Uterus (tissue), 4 donors: ENCODE measurements around the gene HCK. TPM values are rescaled to one million over a fixed set of nuclear protein-coding genes. Genes with fewer than 3 reads are reported as not detected.
A peak's percentile ranks its signal among the peaks of the same experiment; 100 is the strongest.

Experiments
- DNase-seq, 2 donors: peaks; one replicate each; pipeline ENCODE4 v3.0.0-alpha.2; 2019 to 2020
- H3K27ac ChIP-seq, 2 donors: fragments of 200-600 bp; sonication (generic); 1 replicate in 1 of 2; 2 replicates in 1 of 2; pipeline ENCODE4 v1.5.1; 2016 to 2018
- H3K27me3 ChIP-seq, 2 donors: fragments of 200-600 bp; sonication (generic); one replicate each; pipeline ENCODE4 v1.5.1; 2018 to 2019; ENCODE audit warnings: control low read depth in 1 of 2
- H3K36me3 ChIP-seq, 2 donors: fragments of 200-600 bp; sonication (generic); one replicate each; pipeline ENCODE4 v1.5.1; 2019; ENCODE audit warnings: control low read depth in 1 of 2
- H3K4me1 ChIP-seq, 2 donors: fragments of 200-600 bp; sonication (generic); one replicate each; pipeline ENCODE4 v1.5.1; 2018 to 2019; ENCODE audit warnings: control low read depth in 1 of 2
- H3K4me3 ChIP-seq, 2 donors: fragments of 200-600 bp; sonication (generic); 1 replicate in 1 of 2; 2 replicates in 1 of 2; pipeline ENCODE4 v1.5.1; 2018 to 2019; ENCODE audit warnings: mild to moderate bottlenecking in 1 of 2
- H3K9me3 ChIP-seq, 2 donors: fragments of 200-600 bp; sonication (generic); one replicate each; pipeline ENCODE4 v1.5.1; 2019; ENCODE audit warnings: control low read depth in 1 of 2
- CTCF ChIP-seq, 4 experiments: fragments of 200-600 bp in 2 of 4; fragments of 450-650 bp in 2 of 4; sonication (generic) in 2 of 4; IDR thresholded peaks; one replicate each; pipeline ENCODE4 v1.5.1; 2016 to 2019; ENCODE audit warnings: antibody characterized with exemption in 4 of 4, mild to moderate bottlenecking in 2 of 4, moderate library complexity in 1 of 4
- POLR2A ChIP-seq, 2 donors: fragments of 450-650 bp; IDR thresholded peaks; one replicate each; pipeline ENCODE4 v1.6.1; 2016; ENCODE audit warnings: antibody characterized with exemption in 2 of 2, mild to moderate bottlenecking in 1 of 2, moderate library complexity in 1 of 2
- intact Hi-C: fragments of 100-400 bp; cut with DNase I; formaldehyde crosslinking; loops from one replicate; pipeline ENCODE4 v1.15.1; 2023; ENCODE audit warnings: low total_unique reads
- small RNA-seq: library from RNA; depleted of rRNA; stranded (forward); fragments of <200 nt; gene quantifications from one replicate; pipeline ENCODE3, GENCODE V24; 2016
- total RNA-seq, 4 donors: library from RNA; depleted of rRNA in 3 of 4; stranded (reverse); fragments of >200 nt in 3 of 4; gene quantifications; one replicate each; pipeline versions ENCODE4 v1.1.0 to v1.2.4, GENCODE V29; 2014 to 2023
- donor health status: DM: yes; HTN: yes; CAD: no.

HCK gene
- total RNA-seq, 4 donors from 2014 or later = 1.3 to 7.0 (median 4.1) TPM

- Histone ChIP-seq H3K36me3 (no peaks in the 10 kb centered on the region), H3K4me1 (no peaks in the 10 kb centered on the region), H3K9me3 (no peaks in the 10 kb centered on the region), H3K4me3 (no peak overlapping the region), H3K27ac (no peak overlapping the region), H3K27me3 (no peaks in the 10 kb centered on the region)
- no peak for TF ChIP-seq CTCF (IDR thresholded peaks at IDR 0.05)
- TF ChIP-seq POLR2A (IDR thresholded peaks at IDR 0.05) = no peak
- no peak for DNase-seq
- intact Hi-C loops = no loop called here
Measured at GRCh38 chr20:32150291-32150848, 98.3 kb downstream of the HCK start.

Small RNAs within 50 kb of the gene (small RNA-seq; reads per million reads assigned to genes)
- gene RNA5SP481 = 0.91 reads per million, percentile 43 among the genes with 10 or more reads in this experiment
- 0.24 reads per million for gene RNA5SP482

Other genes with a start within 250 kb of the HCK start
- gene MYLK2, start 232.9 kb upstream of the HCK start, total RNA-seq = under 1 TPM in 2 of 4 donors, not detected in 2; 0.21 to 0.69 TPM
- 1 to 10 TPM in 2 of 4 donors, not detected in 2; 5.4 to 6.2 TPM for gene FOXS1, start 206.6 kb upstream of the HCK start, total RNA-seq
- gene DUSP15, start 181.7 kb upstream of the HCK start, total RNA-seq = 10 to 100 TPM in 1 of 4 donors, 1 to 10 TPM in 2, not detected in 1; 1.6 to 45.6 (median 8.8) TPM
- 1 to 10 TPM in 1 of 4 donors, under 1 TPM in 2, not detected in 1; under 0.01 to 2.9 (median 0.91) TPM for gene TTLL9, start 181.6 kb upstream of the HCK start, total RNA-seq
- 100 to 1,000 TPM in 1 of 4 donors, 10 to 100 TPM in 1, 1 to 10 TPM in 2; 1.2 to 109 (median 9.5) TPM for gene PDRG1, start 100.2 kb upstream of the HCK start, total RNA-seq
- under 1 TPM in 1 of 4 donors, not detected in 3; 0.14 TPM for gene XKR7, start 84.1 kb upstream of the HCK start, total RNA-seq
- gene CCM2L, start 41.8 kb upstream of the HCK start, total RNA-seq = 10 to 100 TPM in 2 of 4 donors, 1 to 10 TPM in 2; 3.5 to 21.9 (median 10.0) TPM
- 10 to 100 TPM; 15.9 to 49.0 (median 28.1) TPM for gene TM9SF4, start 57.5 kb downstream of the HCK start, total RNA-seq
- gene PLAGL2, start 155.5 kb downstream of the HCK start, total RNA-seq = 10 to 100 TPM in 1 of 4 donors, 1 to 10 TPM in 3; 2.3 to 15.0 (median 4.9) TPM
- 10 to 100 TPM; 11.2 to 47.1 (median 23.3) TPM for gene POFUT1, start 155.6 kb downstream of the HCK start, total RNA-seq
- 10 to 100 TPM in 2 of 4 donors, 1 to 10 TPM in 2; 3.2 to 34.2 (median 16.7) TPM for gene KIF3B, start 225.4 kb downstream of the HCK start, total RNA-seq